Esophagus mucosa (tissue), 1 donor: ENCODE results near the gene CNGB1. TPM values are rescaled to one million over a fixed set of nuclear protein-coding genes. Genes with fewer than 3 reads are reported as not detected.
"Not testable (repeated sequence)": the region's sequence is repeated elsewhere in the genome, so short reads cannot be mapped to it uniquely, and the experiment has no call there.

Source experiments
- ATAC-seq: fragments of 200-7000 bp; cut with Tn5 transposase; one replicate; pipeline ENCODE4 v1.9.1; 2020
- total RNA-seq: library from RNA; stranded (reverse); gene quantifications from one replicate; pipeline ENCODE4 v1.2.4, GENCODE V29; 2023
- donor health status: DM: yes; HTN: yes; CAD: no.

The CNGB1 gene
- total RNA-seq, result 0.32 TPM

DNA sequence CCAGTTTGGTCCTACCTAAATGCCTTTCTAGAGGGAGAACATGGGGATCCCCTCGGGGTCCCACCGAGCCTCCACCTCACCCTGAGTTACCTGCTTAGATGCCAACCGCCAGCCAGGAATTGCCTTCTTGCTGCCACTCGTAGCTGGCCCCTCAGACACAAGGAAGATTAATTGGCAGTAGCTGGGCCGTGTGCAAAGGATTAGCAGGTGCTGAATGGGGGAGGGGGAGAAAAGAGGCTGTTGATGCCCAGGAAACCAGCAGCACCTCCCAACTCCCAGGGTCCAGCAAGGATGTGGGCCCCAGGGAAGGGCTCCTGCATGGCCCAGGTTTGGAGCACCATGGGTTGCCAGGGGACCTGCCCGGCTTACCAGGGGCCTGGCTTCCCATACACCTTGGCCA lies at the start of gene CNGB1:
Gene CNGB1 (minus strand): TSS at position 159 of the 400 bp plus-strand sequence. CDS start 3,842 bp downstream, outside the sequence.
- no peak for ATAC-seq

DNA sequence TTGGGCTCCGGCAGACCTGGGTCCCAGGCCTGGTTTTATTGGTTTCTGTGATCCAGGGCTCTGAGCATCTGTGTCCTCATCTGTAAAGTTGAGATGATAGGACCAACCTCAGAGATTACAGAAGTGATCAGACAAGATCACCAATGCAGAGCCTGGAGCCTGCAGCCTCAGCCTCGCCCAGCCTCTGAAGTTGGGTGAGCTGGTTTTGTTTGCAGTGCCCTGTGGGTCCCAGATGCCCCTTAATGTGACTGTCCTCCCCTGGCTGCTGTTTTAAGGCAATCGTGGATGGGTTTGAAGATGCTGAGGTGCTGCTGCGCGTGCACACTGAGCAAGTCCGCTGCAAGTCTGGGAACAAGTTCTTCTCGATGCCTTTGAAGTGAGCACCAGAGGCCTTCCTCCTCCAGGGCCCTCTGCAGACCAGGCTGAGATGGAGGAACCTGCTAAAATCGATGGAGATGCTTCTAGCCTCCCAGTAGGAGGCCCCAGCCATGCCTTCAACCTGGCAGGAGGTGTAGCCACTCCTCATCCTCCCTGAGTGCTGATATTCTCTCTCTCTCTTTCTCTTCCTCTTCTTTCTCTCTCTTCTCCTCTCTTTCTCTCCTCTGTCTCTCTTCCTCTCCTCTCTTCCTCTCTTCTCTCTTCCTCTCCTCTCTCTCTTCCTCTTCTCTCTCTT lies 49.1 kb upstream of the CNGB1 start:
- no peak for ATAC-seq

DNA sequence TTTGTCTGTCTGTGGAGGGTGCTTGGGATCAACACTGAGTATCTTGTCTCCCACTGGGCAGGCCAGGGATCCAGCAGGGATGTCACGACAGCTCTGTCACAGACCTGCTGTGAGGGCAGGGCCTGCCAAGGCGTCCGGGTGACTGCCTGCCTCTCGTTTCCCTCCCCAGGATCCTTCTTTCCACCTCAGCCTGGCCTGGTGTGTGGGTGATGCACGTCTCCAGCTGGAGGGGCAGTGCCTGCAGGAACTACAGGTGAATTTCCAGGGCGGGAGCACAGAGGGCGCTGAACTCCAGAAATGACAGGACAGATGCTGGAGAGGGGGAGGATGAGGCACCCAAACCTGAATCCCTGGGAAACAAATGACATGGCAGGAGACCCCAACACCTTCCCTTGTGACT lies 47.9 kb upstream of the CNGB1 start:
- ATAC-seq, result no peak

DNA sequence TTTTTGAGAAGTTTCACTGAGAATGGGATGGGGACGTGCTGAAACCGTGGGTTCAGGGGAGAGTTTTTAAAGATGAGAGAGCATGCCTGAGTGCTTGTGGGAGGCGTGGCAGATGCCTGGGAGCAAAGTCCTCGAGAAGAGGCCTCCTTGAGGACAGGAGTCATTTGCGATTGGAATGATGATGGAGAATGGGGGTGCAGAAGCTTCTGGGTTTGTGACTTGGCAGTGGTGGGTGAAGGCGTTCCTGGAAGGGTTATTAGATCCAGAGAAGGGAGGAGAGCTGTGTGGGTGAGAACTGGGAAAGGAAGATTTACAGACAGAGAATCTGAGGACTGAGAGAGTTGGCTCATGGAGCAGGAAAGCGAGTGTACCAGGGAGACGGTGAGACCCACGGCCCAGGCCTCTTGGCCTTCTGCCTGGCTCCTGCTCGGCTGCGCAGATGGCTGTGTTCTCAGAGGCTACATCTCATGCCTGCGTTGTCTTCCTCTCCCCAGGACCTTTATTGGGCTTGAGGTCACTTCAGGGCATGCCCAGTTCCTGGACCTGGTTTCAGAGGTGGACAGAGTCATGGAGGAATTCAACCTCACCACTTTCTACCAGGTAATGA lies 46.0 kb upstream of the CNGB1 start:
- no peak for ATAC-seq

DNA sequence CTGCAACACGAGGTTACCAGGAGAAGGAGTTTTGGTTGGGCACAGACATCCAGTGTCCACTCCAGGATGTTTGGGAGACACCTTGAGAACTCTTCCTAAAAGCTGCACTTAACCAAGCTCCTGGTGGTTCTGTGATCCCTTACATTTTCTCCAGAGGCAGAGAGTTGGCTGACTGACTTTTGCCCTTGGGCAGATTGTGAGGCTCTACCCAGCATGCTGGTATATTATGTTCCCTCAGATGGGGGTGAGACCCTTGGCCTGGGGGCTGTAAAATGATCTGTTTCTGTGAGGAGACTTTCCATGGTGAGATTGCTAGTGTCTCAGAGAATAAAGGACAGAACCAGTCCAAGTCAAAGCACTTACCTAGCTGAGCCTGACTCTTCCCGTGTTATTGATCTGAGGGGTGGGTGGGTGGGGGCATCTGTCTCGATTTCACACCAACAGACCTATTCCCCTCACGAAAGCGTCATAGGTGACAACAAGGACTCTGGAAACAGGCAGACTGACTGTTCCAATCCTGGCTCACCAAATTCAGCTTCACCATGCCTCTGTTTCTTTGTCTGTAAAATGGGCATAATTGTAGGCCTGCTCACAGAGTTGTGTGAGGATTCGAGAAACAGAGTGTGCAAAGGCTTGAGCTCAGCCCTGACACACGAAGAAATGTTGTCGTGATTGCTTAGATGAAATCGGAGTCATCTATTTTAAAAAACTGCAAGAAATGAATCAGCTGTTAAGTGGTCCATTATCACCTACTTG lies 42.5 kb upstream of the CNGB1 start:
- no peak for ATAC-seq

DNA sequence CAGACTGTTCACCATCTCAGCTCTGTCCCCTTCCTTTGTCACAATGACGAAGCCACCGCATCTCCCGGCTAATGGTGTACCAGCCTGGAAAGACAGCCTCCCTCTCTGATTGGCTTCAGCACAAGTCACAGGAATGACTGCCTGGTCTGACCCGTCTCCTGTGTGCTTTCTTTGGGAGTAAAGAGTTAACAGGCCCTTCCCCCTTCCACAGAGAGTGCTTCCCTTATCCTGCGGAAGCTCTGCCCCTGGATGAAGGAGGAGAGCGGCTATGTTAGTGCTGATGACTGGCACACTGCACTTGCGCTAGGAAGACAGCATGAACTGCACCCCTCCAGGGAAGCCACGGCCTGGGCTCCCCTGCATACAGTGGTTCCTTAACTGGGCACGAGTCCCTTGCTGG lies 41.6 kb upstream of the CNGB1 start:
- ATAC-seq, result no peak

DNA sequence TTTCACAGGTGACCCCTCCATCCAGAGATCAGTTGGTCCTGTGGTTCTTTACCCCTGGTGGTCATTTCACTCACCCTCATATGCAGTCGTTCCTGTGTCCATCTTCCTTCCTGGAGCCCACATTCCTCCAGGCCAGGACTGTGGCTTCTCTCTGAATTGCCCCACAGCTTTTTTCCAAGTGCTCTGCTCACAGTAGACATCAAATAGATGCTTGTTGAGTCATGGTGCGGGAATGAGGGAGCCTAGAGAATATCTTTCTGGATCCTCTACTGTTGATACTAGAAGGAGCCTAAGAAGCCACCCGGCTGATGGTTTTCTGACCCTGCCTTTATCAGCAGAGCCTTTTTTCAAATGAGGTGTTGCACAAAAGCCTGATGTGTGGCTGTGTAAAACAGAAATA lies 40.7 kb upstream of the CNGB1 start:
- ATAC-seq, result no peak

DNA sequence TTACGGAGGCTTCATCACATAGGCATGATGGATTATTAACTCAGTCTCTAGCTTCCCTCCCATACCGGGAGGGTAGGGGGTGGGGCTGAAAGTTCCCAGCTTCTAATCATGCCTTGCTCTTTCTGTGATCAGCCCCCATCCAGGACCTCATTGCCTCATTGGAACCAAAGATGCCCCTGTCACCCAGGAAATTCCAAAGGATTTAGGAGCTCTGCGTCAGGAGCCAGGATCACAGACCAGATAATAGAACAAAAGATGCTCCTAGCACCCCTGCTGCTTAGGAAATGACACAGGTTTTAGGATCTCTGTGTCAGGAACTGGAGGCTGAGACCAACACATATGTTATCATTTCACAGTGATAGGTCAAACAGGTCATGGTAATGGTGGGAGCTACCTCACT lies 40.0 kb upstream of the CNGB1 start:
- ATAC-seq, result no peak

DNA sequence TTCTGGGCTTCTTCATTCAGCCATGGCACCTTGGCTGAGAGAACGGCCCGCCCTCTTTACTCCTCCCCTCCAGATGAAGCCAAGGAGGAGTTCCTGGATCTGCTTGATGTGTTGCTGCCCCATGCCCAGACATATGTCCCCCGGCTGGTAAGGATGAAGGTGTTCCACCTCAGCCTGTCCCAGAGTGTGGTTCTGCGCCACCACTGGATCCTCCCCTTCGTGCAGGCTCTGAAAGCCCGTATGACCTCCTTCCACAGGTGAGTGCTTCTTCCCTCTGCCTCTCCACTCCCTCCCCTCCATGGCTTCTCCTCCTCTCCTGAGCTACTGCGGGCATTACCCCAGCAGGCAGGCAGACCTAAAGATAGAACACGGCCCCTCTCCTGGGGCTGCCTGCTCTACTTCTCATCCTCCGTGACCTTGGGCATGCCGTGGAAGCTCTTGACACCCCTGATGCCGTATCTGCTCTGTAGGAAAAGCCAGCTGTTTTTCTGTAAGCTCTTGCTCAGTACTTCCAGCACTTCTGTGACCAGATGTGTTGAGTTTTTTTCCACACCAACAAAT lies 39.0 kb upstream of the CNGB1 start:
- no peak for ATAC-seq

DNA sequence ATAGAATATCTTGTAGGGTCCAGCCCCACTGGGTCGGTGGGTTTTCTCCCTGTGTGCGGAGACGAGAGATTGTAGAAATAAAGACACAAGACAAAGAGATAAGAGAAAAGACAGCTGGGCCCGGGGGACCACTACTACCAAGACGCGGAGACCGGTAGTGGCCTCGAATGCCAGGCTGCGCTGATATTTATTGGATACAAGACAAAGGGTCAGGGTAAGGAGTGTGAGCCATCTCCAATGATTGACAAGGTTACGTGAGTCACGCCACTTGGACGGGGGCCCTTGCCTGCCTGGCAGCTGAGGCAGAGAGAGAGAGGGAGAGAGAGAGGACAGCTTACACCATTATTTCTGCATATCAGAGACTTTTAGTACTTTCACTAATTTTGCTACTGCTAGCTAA lies 33.8 kb upstream of the CNGB1 start:
- ATAC-seq, result not testable (repeated sequence)

DNA sequence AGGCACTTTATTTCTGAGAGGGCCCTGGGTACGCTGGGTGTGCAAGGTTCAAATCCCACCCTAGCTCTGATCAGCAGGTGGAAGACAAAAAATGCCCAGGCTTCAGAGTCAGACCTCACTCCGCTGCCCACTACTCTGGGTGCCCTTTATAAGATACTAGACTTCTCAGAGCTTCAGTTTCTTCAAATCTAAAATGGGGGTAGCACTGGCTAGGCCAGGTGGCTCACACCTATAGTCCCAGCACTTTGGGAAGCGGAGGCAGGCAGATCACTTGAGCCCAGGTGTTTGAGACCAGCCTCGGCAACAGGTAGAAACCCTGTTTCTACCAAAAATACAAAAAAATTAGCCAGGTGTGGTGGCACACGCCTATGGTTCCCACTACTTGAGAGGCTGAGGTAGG lies 32.0 kb upstream of the CNGB1 start:
- ATAC-seq, result no peak

DNA sequence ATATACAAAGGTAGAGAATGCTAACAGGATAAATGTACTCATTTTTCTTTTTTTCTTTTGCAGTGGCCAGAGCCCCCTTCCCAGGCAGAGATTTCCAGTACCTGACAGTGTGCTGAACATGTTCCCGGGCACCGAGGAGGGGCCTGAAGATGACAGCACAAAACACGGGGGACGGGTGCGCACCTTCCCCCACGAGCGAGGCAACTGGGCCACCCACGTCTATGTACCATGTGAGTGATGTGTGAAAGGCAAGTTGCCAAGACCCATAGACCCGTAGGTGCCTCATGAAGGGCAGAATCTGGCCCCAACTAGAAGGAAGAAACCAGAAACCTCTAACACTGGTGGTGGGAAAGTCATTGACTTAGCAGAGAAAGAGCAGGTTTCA lies 31.5 kb upstream of the CNGB1 start:
- ATAC-seq, result no peak

DNA sequence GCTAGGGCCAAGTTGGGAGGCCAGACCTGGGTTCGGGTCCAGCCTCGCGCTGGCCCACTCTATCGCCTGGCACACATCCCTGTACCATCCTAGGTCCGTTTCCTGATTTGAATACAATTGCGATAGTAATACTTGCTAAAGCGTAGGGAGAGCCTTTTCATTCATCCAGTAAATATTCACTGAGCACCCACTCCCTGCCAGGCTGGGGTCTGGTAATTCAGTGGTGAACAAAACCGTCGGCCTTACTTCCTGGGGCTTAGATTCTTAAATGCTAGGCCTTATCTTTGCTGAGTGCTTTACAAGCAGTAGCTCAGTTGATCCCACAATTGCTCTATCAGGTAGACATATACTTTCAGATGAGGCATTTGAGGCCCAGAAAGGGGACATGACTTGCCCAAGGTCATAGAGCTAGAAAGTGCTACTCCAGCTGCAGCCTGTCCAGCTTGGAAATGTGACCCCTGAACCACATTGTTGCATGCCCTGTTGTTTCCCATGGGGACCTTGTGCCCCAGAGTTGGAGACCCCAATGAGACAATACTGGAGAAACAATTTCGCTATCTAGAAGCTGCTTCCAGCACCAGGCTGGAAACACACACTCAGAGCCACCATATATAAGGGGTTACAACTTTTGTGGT lies 31.0 kb upstream of the CNGB1 start:
- ATAC-seq, result no peak

DNA sequence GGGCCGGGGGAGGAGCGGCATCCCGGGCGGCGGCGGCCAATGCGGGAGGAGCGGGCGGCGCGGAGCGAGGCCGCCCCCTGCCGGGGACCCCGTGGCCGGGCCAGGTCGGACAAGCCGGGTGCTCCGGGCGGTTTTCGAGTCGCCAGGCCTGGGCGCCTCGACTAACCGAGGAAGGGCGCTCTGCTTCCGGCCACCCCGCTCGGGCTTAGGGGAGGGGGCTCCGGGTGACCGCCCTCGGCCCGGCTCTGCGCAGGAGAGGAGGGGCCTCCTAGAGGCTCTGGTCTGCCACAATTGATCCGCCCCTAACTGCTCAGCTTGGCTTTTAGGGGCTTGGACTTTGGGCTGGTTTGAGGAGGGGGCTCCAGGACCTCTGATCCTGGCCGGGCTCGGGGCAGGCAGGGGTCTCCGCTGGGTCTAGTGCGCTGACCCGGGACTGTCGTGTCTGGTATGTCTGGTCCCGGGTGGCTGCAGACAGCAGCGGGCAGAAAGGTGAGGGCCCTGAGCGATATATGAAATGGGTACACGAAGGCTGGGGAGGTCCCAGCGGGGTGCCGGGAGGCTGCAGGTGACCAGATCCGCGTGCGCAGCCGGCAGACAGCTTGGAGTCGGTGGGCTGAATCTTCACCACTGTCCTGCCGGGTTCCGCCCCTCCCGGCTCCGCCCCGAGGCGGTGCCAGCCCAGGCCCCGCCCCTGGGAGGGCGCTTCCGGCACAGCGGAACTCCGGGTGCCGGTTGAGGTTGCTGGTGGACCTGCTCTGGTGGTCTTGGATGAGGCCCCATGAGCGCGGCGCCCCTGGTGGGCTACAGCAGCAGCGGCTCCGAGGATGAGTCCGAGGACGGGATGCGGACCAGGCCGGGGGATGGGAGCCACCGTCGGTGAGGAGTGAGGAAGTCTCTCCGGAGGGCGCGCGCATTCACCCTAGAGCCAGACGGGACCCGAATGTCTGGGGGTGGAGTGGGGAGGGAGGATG lies 30.1 kb upstream of the CNGB1 start, which contains the start of gene USB1:
Gene USB1 (plus strand): TSS at position 702 of the 971 bp plus-strand sequence. CDS start 77 bp downstream, at position 779.
- peak; percentile 82 for ATAC-seq

DNA sequence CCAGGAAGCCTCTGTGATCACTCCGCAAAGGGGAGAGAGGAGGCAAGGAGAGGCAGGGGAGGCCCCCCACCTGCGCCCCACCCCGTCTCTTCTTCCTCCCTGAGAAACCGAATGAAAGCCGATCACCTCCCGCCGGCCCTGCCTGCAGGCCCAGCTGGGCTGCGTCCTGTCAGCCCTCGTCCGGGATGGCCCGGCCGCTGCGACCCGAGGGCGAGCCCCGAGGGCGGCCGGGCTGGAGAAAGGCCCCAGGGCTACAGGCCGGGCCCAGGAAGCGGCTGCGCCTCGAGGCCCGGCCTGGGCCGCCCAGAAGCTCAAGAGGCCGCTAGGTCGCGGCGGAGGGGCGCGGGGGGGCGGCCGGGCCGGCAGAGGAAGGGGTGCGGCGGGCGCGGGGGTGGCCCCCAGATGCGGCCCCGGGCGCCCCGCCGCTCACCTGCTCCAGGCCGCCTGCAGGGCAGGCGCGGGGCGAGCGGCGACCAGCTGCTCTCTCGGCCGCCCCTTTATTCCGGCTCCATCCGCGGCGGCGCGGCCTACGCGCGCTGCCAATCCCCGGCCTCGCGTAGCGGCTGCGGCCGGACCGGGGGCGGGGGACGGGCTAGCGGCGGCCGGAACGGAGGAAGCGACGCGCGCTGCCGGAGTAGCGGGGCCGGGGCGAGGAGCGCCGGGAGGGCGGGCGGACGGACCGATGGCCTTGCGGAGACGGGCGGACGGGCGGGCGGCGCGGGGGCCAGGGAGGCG lies 29.2 kb upstream of the CNGB1 start, which contains the start of gene ZNF319:
Gene ZNF319 (minus strand): TSS at position 702 of the 735 bp plus-strand sequence. CDS start 2,407 bp downstream, outside the sequence.
- ATAC-seq, result no peak

DNA sequence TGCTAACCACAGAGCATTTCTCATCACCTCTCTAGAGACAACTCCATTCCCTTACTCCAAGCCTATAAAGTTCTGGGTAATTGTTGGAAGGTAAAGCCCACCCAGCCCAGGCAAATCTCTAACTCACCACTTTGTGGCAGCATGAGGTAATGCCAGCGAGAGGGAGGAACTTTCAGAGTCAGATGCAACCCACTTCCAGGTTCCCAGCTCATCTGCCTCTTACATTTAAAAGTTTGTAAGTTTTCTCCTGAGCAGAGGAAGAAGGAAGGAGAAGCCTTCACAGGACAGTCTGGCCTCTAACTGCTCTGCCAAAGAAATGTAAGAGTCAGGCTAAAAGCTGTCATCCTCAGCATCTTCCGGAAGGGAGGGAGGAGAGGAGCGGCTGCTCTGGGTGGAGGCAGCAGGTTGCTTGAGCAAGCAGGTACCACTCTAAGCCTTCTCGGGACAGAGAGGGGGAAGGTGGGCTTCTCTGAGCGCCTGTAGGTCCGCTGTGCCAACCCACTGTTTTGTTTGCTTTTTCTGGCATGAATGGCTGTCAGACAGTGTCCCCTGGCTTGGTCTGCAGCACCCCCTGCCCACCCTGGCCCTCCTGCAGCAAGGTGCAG lies 28.5 kb upstream of the CNGB1 start:
- no peak for ATAC-seq

DNA sequence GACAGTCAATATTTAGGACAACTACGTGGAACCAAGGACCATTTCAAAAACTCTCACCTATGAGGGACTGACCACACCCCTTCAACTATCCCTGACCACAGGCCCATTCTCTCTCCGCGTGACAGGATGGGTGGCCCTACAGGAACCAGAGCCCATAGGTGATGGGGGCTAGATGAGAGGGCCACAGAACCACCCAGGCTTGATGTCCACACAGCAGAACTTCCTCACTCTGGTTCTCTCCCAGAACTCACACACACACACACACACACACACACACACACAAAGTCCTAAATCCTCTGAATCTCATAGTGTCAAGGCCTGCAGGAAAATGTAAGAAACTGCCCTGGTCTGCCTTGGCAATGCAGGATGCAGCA lies 28.1 kb upstream of the CNGB1 start:
- no peak for ATAC-seq

DNA sequence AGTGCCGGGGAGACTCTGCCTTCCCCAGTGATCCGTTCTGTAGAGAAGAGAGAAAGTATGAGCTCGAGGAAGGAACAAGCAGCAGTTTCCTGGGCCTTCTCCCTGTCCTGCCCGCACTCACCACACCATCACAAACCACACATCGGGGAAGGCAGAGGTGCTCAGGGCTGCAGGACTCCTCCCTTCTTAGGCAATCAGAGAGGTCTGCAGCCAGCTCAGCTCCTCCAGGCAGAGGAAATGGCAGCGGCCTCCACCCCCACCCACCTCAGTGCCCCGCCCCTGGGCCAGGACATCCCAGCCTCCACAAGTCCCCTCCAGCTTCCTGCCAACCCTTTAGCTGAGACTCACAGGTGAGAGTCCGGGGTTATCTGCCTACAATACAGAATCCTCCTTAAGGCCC lies 27.6 kb upstream of the CNGB1 start:
- peak; percentile 43 for ATAC-seq

DNA sequence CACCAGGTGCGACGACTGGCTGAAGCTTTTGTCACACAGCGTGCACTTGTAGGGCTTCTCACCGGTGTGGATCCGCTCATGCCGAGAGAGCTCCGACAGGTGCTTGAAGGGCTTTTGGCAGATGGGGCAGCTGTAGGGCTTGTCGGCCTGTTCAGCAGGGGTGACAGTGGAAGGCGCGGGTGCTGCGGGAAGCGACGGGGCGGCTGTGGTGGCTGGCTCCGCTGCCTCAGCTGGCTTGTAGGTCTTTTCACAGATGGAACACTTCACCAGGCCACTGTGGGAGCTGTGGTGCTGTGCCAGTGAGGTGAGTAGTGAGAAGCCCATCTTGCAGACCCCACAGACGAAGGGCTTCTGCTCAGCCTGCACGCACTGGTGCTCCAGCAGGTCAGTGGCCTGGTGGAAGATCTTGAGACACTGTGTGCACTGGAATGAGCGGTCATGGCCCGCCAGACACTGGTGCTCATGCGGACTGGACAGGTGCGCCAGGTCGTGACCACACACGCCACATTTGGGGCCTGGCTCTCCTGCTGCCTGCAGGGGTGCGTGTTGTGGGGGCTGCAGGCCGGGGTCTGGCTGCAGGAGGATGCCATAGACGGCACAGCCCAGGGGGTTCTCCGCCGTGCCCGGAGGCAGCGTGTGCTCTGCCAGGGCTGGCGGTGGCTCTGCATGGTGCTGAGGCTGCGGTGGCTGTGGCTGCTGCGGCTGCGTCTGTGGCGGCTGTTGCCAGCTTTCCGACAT lies 26.8 kb upstream of the CNGB1 start:
- ATAC-seq, result no peak

DNA sequence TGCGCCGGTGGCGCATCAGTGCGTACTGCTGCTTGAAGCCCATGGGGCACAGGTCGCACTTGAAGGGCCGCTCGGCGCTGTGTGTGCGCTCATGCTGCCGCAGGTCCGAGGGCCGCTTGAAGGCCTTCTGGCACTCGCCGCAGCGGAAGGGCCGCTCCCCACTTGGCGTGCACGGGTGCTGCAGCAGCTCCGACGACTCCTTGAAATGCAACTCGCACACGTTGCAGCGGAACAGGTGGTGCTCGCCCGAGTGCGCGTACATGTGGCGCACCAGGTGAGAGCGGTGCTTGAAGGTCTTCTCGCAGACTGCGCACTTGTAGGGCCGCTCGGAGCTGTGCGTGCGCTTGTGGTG lies 26.2 kb upstream of the CNGB1 start:
- no peak for ATAC-seq
